HCT116 (cell line): ENCODE results near the gene LRRC3. TPM values are rescaled to one million over a fixed set of nuclear protein-coding genes. Genes with fewer than 3 reads are reported as not detected.

Source experiments
- ATAC-seq: fragments of 200-7000 bp; cut with Tn5 transposase; 2 replicates; pipeline ENCODE4 v1.9.1; 2020; ENCODE audit warnings: mild to moderate bottlenecking, moderate library complexity
- BruUV-seq: library from RNA; stranded (reverse); fragments of 400-500 nt; replicated peaks from 2 replicates; lab custom pipeline; 2021; lab: Mats Ljungman, UMichigan
- CTCF ChIA-PET: fragments of 300-600 bp; sonication (Branson Sonifier 250); formaldehyde crosslinking; loops from one replicate; lab custom pipeline; 2021; ENCODE audit warnings: antibody characterized with exemption; lab: Charles Lee
- POLR2A ChIA-PET: fragments of 300-600, 350-600 bp; sonication (Branson Sonifier 250); formaldehyde crosslinking; loops from one replicate; lab custom pipeline; 2021; ENCODE audit warnings: antibody characterized with exemption; lab: Charles Lee
- RAD21 ChIA-PET, 2 experiments: fragments of 300-600 bp; sonication (Branson Sonifier 250); formaldehyde crosslinking; loops; one replicate each; lab custom pipeline; 2023; ENCODE audit warnings: low total read pairs in 2 of 2; ENCODE audit not compliant: uncharacterized antibody in 2 of 2, unreplicated experiment in 2 of 2, low non-redundant PET in 1 of 2; lab: Charles Lee
- DNase-seq: peaks from one replicate; pipeline ENCODE4 v3.0.0-alpha.2; 2010; ENCODE audit warnings: low read depth, low spot score
- H2AFZ ChIP-seq: fragments of 200-600 bp; shearing (Covaris generic), sonication (generic); 2 replicates; pipeline ENCODE4 v1.6.1; 2017; ENCODE audit warnings: low read depth, mixed run types, mixed read lengths, antibody characterized with exemption, low read length; ENCODE audit not compliant: poor library complexity, severe bottlenecking
- H3K27ac ChIP-seq: 2 replicates; pipeline ENCODE4 v1.5.1; 2012; ENCODE audit warnings: low read depth, low read length
- H3K27me3 ChIP-seq: fragments of 200-600 bp; sonication (generic); 2 replicates; pipeline ENCODE4 v1.6.1; 2016; ENCODE audit warnings: mixed run types, low read length, mixed read lengths; ENCODE audit not compliant: insufficient read depth
- H3K36me3 ChIP-seq, 2 experiments: fragments of 200-500 bp in 1 of 2; fragments of 200-600 bp in 1 of 2; sonication (Bioruptor generic) in 1 of 2; sonication (generic) in 1 of 2; 2 replicates each; pipeline versions ENCODE4 v1.5.1 to v1.6.1; 2014 to 2016; ENCODE audit warnings: low read length in 2 of 2, inconsistent platforms in 1 of 2, mixed read lengths in 1 of 2, mixed run types in 1 of 2; ENCODE audit not compliant: insufficient read depth in 2 of 2, control insufficient read depth in 1 of 2
- H3K4me1 ChIP-seq, 2 experiments: fragments of 200-600 bp in 1 of 2; sonication (generic) in 1 of 2; 2 replicates each; pipeline versions ENCODE4 v1.5.1 to v1.6.1; 2012 to 2017; ENCODE audit warnings: low read length in 2 of 2, inconsistent platforms in 1 of 2, mild to moderate bottlenecking in 1 of 2, mixed read lengths in 1 of 2, mixed run types in 1 of 2, moderate library complexity in 1 of 2; ENCODE audit not compliant: insufficient read depth in 2 of 2, control insufficient read depth in 1 of 2
- H3K4me2 ChIP-seq: fragments of 200-600 bp; sonication (generic); 2 replicates; pipeline ENCODE4 v1.6.1; 2017; ENCODE audit warnings: mixed run types, low read length, mixed read lengths
- H3K4me3 ChIP-seq, 2 experiments: fragments of 200-600 bp in 1 of 2; sonication (generic) in 1 of 2; replicated peaks in 1 of 2; 2 replicates each; pipeline ENCODE4 v1.5.1; 2011 to 2016; ENCODE audit warnings: low read length in 2 of 2, control low read depth in 1 of 2, low read depth in 1 of 2, mild to moderate bottlenecking in 1 of 2, mixed read lengths in 1 of 2, mixed run types in 1 of 2
- H3K79me2 ChIP-seq: fragments of 200-600 bp; sonication (generic); 2 replicates; pipeline ENCODE4 v1.6.1; 2017; ENCODE audit warnings: mild to moderate bottlenecking, mixed run types, low read length, moderate library complexity, mixed read lengths; ENCODE audit not compliant: insufficient read depth
- H3K9ac ChIP-seq: fragments of 200-600 bp; sonication (generic); 2 replicates; pipeline ENCODE4 v1.6.1; 2016; ENCODE audit warnings: low read length, mixed read lengths
- H3K9me2 ChIP-seq: fragments of 200-600 bp; sonication (generic), shearing (Covaris generic); 2 replicates; pipeline ENCODE4 v1.6.1; 2017; ENCODE audit warnings: mixed run types, mild to moderate bottlenecking, moderate library complexity; ENCODE audit not compliant: insufficient read depth
- H3K9me3 ChIP-seq, 2 experiments: fragments of 200-500 bp in 1 of 2; fragments of 200-600 bp in 1 of 2; sonication (Bioruptor generic) in 1 of 2; sonication (generic) in 1 of 2; 2 replicates each; pipeline ENCODE4 v1.6.1; 2014 to 2017; ENCODE audit warnings: low read length in 2 of 2, mixed read lengths in 2 of 2, inconsistent platforms in 1 of 2, low read depth in 1 of 2, mild to moderate bottlenecking in 1 of 2, mixed run types in 1 of 2, moderate library complexity in 1 of 2; ENCODE audit not compliant: control insufficient read depth in 1 of 2, insufficient read depth in 1 of 2
- H4K20me1 ChIP-seq: fragments of 200-600 bp; sonication (generic), shearing (Covaris generic); 2 replicates; pipeline ENCODE4 v1.6.1; 2017; ENCODE audit warnings: mixed run types, mild to moderate bottlenecking, moderate library complexity; ENCODE audit not compliant: insufficient read depth
- ATF3 ChIP-seq: IDR thresholded peaks from 2 replicates; pipeline ENCODE4 v1.6.1; 2012
- CBX3 ChIP-seq: IDR thresholded peaks from 2 replicates; pipeline ENCODE4 v1.6.1; 2012; ENCODE audit warnings: low read depth
- FOSL1 ChIP-seq: IDR thresholded peaks from 2 replicates; pipeline ENCODE4 v1.6.1; 2012; ENCODE audit warnings: low read depth
- JUND ChIP-seq: IDR thresholded peaks from 2 replicates; pipeline ENCODE4 v1.6.1; 2012
- POLR2A ChIP-seq: IDR thresholded peaks from 2 replicates; pipeline ENCODE4 v1.7.0; 2011; ENCODE audit warnings: borderline replicate concordance; ENCODE audit not compliant: insufficient read depth, insufficient read length; ENCODE audit errors: extremely low read depth
- POLR2AphosphoS5 ChIP-seq: IDR thresholded peaks from 2 replicates; pipeline ENCODE4 v1.6.1; 2011; ENCODE audit warnings: mild to moderate bottlenecking, low read depth, low read length, moderate library complexity
- SIN3A ChIP-seq: IDR thresholded peaks from 2 replicates; pipeline ENCODE4 v1.6.1; 2012; ENCODE audit warnings: low read depth
- SRF ChIP-seq: IDR thresholded peaks from 2 replicates; pipeline ENCODE4 v1.6.1; 2012; ENCODE audit warnings: low read depth
- TCF7L2 ChIP-seq: IDR thresholded peaks from 2 replicates; pipeline ENCODE4 v1.7.0; 2011; ENCODE audit warnings: borderline replicate concordance, inconsistent platforms; ENCODE audit not compliant: insufficient read depth, insufficient read length; ENCODE audit errors: extremely low read depth
- intact Hi-C: fragments of 100-400 bp; cut with micrococcal nuclease; formaldehyde crosslinking; loops from 2 replicates; pipeline ENCODE4 v1.10.0; 2022
- total RNA-seq: library from RNA; stranded (reverse); gene quantifications from one replicate; pipeline ENCODE4 v1.2.1, GENCODE V29; 2021; ENCODE audit not compliant: unreplicated experiment

LRRC3 gene
- total RNA-seq, 1 experiment from 2014 or later, result 7.5 TPM

- H3K27ac ChIP-seq, result no peak overlapping the region; the same call in 1 of the 2 replicates
- ChIA-PET POLR2A (no interaction called here), CTCF (no interaction called here), RAD21 (no interaction called here)
- H3K36me3 ChIP-seq, result peaks cover under 1 to 15% of the 10 kb centered on the region in 2 experiments; a peak in 3 of 4 replicates
- no peak for TF ChIP-seq FOSL1
- TF ChIP-seq POLR2A, result no peak
- TF ChIP-seq POLR2AphosphoS5, result no peak
- TF ChIP-seq TCF7L2, result no peak
- TF ChIP-seq JUND, result no peak
- no peak for TF ChIP-seq SIN3A
- no peak for TF ChIP-seq CBX3
- TF ChIP-seq SRF, result no peak
- no peak for TF ChIP-seq ATF3
- no TSS peak for BruUV-seq
- peaks cover 4 to 6% of the 10 kb centered on the region in 2 experiments; a peak in 3 of 4 replicates for H3K9me3 ChIP-seq
- intact Hi-C loops, result no loop called here
- no peaks in the 10 kb centered on the region for H3K27me3 ChIP-seq
- no peak overlapping the region for H3K4me3 ChIP-seq
- no peak overlapping the region for H2AFZ ChIP-seq
- H3K9me2 ChIP-seq, result no peaks in the 10 kb centered on the region
- H3K9ac ChIP-seq, result no peak overlapping the region
- DNase-seq, result no peak
- ATAC-seq, result no peak
- no peaks in the 10 kb centered on the region for H4K20me1 ChIP-seq
- H3K4me1 ChIP-seq, result peaks cover 0 to 5% of the 10 kb centered on the region in 2 experiments; a peak in 3 of 4 replicates
- H3K4me2 ChIP-seq, result no peak overlapping the region
- H3K79me2 ChIP-seq, result peaks cover 40% of the 10 kb centered on the region
These were observed 22.2 kb upstream of the LRRC3 start for GRCh38 chr21:44432841-44433790.
